OCI-LY1 (cell line): Measurements from ENCODE around the gene ZNF260.

Experiments
- H2AFZ ChIP-seq: fragments of 200-600 bp; sonication (generic), shearing (Covaris generic); 2 replicates; pipeline ENCODE4 v1.6.0; 2014; ENCODE audit warnings: antibody characterized with exemption, mild to moderate bottlenecking, low read length
- H3F3A ChIP-seq: fragments of 200-600 bp; sonication (generic), shearing (Covaris generic); 2 replicates; pipeline ENCODE4 v1.6.0; 2014; ENCODE audit warnings: mild to moderate bottlenecking, antibody characterized with exemption, low read length, moderate library complexity; ENCODE audit not compliant: insufficient read depth
- H3K27ac ChIP-seq: fragments of 200-600 bp; sonication (generic); 2 replicates; pipeline ENCODE4 v1.5.1; 2014; ENCODE audit warnings: low read length, mixed run types, mild to moderate bottlenecking, low read depth; ENCODE audit not compliant: poor library complexity, severe bottlenecking
- H3K27me3 ChIP-seq: fragments of 200-600 bp; sonication (generic); 2 replicates; pipeline ENCODE4 v1.6.0; 2014; ENCODE audit warnings: antibody characterized with exemption, mild to moderate bottlenecking, low read length, moderate library complexity; ENCODE audit not compliant: insufficient read depth
- H3K36me3 ChIP-seq: fragments of 200-600 bp; sonication (generic); 2 replicates; pipeline ENCODE4 v1.6.1; 2014; ENCODE audit warnings: mild to moderate bottlenecking, antibody characterized with exemption, low read length, moderate library complexity, mixed read lengths; ENCODE audit not compliant: insufficient read depth
- H3K4me1 ChIP-seq: fragments of 200-600 bp; sonication (generic); 2 replicates; pipeline ENCODE4 v1.5.1; 2014; ENCODE audit warnings: mild to moderate bottlenecking, low read length, moderate library complexity; ENCODE audit not compliant: insufficient read depth, severe bottlenecking
- H3K4me2 ChIP-seq: fragments of 200-600 bp; sonication (generic), shearing (Covaris generic); 2 replicates; pipeline ENCODE4 v1.6.1; 2014; ENCODE audit warnings: low read length
- H3K4me3 ChIP-seq: fragments of 200-600 bp; sonication (generic); 2 replicates; pipeline ENCODE4 v1.5.1; 2014; ENCODE audit warnings: low read length, low read depth, mild to moderate bottlenecking, mixed read lengths; ENCODE audit not compliant: poor library complexity, severe bottlenecking
- H3K79me2 ChIP-seq: fragments of 200-600 bp; shearing (Covaris generic); 2 replicates; pipeline ENCODE4 v1.6.1; 2016; ENCODE audit warnings: mixed run types, low read length, mixed read lengths; ENCODE audit not compliant: insufficient read depth
- H3K9ac ChIP-seq: fragments of 200-600 bp; sonication (generic), shearing (Covaris generic); 2 replicates; pipeline ENCODE4 v1.6.1; 2014; ENCODE audit warnings: mild to moderate bottlenecking, low read length, mixed read lengths
- H3K9me2 ChIP-seq: fragments of 200-600 bp; sonication (generic), shearing (Covaris generic); 2 replicates; pipeline ENCODE4 v1.6.1; 2014; ENCODE audit warnings: low read depth, mild to moderate bottlenecking, low read length, mixed read lengths
- H3K9me3 ChIP-seq: fragments of 200-600 bp; shearing (Covaris generic); 2 replicates; pipeline ENCODE4 v1.6.1; 2014; ENCODE audit warnings: low read length, mixed read lengths
- H4K20me1 ChIP-seq: fragments of 200-600 bp; sonication (generic), shearing (Covaris generic); 2 replicates; pipeline ENCODE4 v1.6.0; 2016; ENCODE audit warnings: mild to moderate bottlenecking, low read length; ENCODE audit not compliant: insufficient read depth
- CTCF ChIP-seq: fragments of 200-600 bp; sonication (generic), shearing (Covaris generic); IDR thresholded peaks from 2 replicates; pipeline ENCODE4 v1.5.1; 2017; ENCODE audit warnings: mild to moderate bottlenecking, antibody characterized with exemption, low read length, moderate library complexity, mixed read lengths
- EZH2 ChIP-seq: fragments of 200-600 bp; sonication (generic), shearing (Covaris generic); IDR thresholded peaks from 2 replicates; pipeline ENCODE4 v1.8.0; 2017; ENCODE audit warnings: borderline replicate concordance, mixed run types, mild to moderate bottlenecking, antibody characterized with exemption, low read length, moderate library complexity, mixed read lengths

The ZNF260 gene

DNA sequence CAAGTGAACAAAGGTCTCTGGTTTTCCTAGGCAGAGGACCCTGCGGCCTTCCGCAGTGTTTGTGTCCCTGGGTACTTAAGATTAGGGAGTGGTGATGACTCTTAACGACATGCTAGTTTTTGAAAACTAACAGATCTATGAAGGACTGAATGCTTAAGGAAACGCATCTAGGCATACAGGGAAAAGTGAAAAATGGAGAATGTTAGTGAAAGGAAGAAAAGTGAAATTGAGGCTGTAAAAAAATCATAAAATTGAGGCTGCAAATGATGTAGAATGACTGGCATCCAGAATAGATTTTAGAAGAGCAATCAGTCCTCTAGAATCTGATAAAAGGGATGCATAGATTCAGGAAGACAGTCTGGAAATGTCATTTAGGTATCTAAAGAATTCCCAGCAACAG, 3.5 kb downstream of the ZNF260 start:
- H3K9me3 ChIP-seq: peaks cover 15% of the 10 kb centered on the region
- H3K36me3 ChIP-seq: peaks cover 62% of the 10 kb centered on the region
- H3K79me2 ChIP-seq: peaks cover 17% of the 10 kb centered on the region

GRCh38 chr19:36514012-36514612, 14.0 kb downstream of the ZNF260 start:
- Histone ChIP-seq H3K4me3 (no peak overlapping the region), H3K79me2 (peaks cover 3% of the 10 kb centered on the region; the same call in 1 of the 2 replicates), H3K4me1 (no peaks in the 10 kb centered on the region), H3K36me3 (peaks cover 64% of the 10 kb centered on the region), H3F3A (no peaks in the 10 kb centered on the region), H3K4me2 (no peak overlapping the region), H3K9me2 (no peaks in the 10 kb centered on the region), H4K20me1 (no peaks in the 10 kb centered on the region), H3K27me3 (no peaks in the 10 kb centered on the region), H3K27ac (no peak overlapping the region), H3K9me3 (peaks cover 50% of the 10 kb centered on the region), H3K9ac (no peak overlapping the region), H2AFZ (no peak overlapping the region)
- TF ChIP-seq EZH2 (no peak), CTCF (no peak)

More for the DNA sequence above, 3.5 kb downstream of the ZNF260 start:
- no peak overlapping the region for H3K4me2 ChIP-seq
- H3F3A ChIP-seq: no peaks in the 10 kb centered on the region
- no peak overlapping the region for H2AFZ ChIP-seq
- H3K9me2 ChIP-seq: no peaks in the 10 kb centered on the region
- H3K9ac ChIP-seq: no peak overlapping the region
- H3K27me3 ChIP-seq: no peaks in the 10 kb centered on the region
- no peak overlapping the region for H3K4me3 ChIP-seq
- H3K4me1 ChIP-seq: peaks cover 18% of the 10 kb centered on the region
- no peak for TF ChIP-seq EZH2
- no peak for TF ChIP-seq CTCF
- H3K27ac ChIP-seq: no peak overlapping the region
- H4K20me1 ChIP-seq: no peaks in the 10 kb centered on the region

DNA sequence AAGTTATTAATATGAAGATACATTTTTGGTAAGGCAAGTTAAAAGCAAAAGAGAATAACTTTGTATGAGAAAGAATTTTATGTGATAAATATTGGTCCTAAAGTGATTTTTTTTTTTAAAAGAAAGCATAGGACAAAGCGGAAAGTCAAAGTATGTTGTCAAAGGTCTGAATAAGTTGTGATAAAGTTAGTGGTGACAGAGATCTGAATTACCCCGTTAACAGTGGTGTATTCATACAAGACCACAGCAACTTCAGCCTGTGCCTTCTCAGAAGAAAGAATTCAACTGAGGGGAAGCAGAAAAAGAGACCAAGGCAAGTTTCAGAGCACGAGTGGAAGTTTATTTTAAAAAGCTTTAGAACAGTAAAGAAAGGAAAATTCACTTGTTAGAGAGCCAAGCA, 19.7 kb downstream of the ZNF260 start:
- Histone ChIP-seq H3K36me3 (peaks cover 7% of the 10 kb centered on the region; the same call in 1 of the 2 replicates), H3F3A (no peaks in the 10 kb centered on the region), H3K27me3 (no peaks in the 10 kb centered on the region), H3K9me3 (peaks cover 18% of the 10 kb centered on the region), H4K20me1 (no peaks in the 10 kb centered on the region), H3K4me3 (no peak overlapping the region), H3K9ac (no peak overlapping the region), H3K4me1 (no peaks in the 10 kb centered on the region), H3K4me2 (no peak overlapping the region), H2AFZ (no peak overlapping the region), H3K9me2 (no peaks in the 10 kb centered on the region), H3K79me2 (no peaks in the 10 kb centered on the region), H3K27ac (no peak overlapping the region)
- TF ChIP-seq CTCF (no peak), EZH2 (no peak)
